HEK293T (cell line): Measurements from ENCODE around the gene CD19.

Experiments
- BHLHE40 ChIP-seq: fragments of 450-650 bp; IDR thresholded peaks from 2 replicates; pipeline ENCODE4 v1.6.1; 2016; ENCODE audit warnings: mild to moderate bottlenecking, moderate library complexity, borderline replicate concordance
- FOXM1 ChIP-seq: fragments of 450-650 bp; IDR thresholded peaks from 2 replicates; pipeline ENCODE4 v1.6.1; 2017; ENCODE audit warnings: mild to moderate bottlenecking, borderline replicate concordance
- HDGF ChIP-seq: fragments of 450-650 bp; IDR thresholded peaks from 2 replicates; pipeline ENCODE4 v1.6.1; 2017; ENCODE audit warnings: antibody characterized with exemption, borderline replicate concordance
- SP1 ChIP-seq: fragments of 450-650 bp; IDR thresholded peaks from 2 replicates; pipeline ENCODE4 v1.6.1; 2017

DNA sequence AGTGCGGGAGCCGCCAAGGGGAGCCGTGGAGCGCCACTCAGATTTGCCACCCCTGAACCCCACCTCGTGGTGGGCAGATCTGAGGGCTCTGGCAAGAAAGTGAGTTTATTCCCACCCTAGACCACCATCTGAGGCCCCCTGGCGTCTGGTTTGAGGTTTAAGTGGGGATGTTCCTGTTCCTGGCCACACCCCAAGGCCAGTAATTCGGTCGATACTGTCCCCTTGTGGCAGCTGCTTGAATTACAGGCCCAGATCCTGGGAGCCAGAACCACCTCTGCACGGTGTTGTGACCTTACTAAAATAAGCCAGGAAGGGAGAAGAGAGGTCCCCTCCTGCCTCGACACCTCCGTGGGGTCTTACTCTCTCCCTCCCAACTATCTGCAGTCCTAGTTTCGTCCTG lies 49.7 kb downstream of the CD19 start:
- TF ChIP-seq SP1, result no peak
- TF ChIP-seq FOXM1, result no peak
- no peak for TF ChIP-seq HDGF
- TF ChIP-seq BHLHE40, result no peak
